OCI-LY7 (cell line): Measurements from ENCODE around the gene PACSIN2. TPM values are rescaled to one million over a fixed set of nuclear protein-coding genes. Genes with fewer than 3 reads are reported as not detected.

Experiments used
- BruUV-seq: library from RNA; stranded (reverse); fragments of 400-500 nt; replicated peaks from 2 replicates; lab custom pipeline; 2021; lab: Mats Ljungman, UMichigan
- CTCF ChIA-PET: fragments of 300-600 bp; sonication (Branson Sonifier 250); formaldehyde crosslinking; loops from one replicate; lab custom pipeline; 2022; ENCODE audit warnings: antibody characterized with exemption; ENCODE audit not compliant: unreplicated experiment; lab: Charles Lee
- POLR2A ChIA-PET: fragments of 300-600 bp; sonication (Branson Sonifier 250); formaldehyde crosslinking; loops from one replicate; lab custom pipeline; 2022; ENCODE audit warnings: antibody characterized with exemption; lab: Charles Lee
- DNase-seq: peaks from one replicate; pipeline ENCODE4 v3.0.0-alpha.2; 2015; ENCODE audit warnings: low spot score
- H2AFZ ChIP-seq: fragments of 200-600 bp; sonication (generic), shearing (Covaris generic); 2 replicates; pipeline ENCODE4 v1.6.1; 2014; ENCODE audit warnings: mild to moderate bottlenecking, antibody characterized with exemption, low read length, moderate library complexity
- H3K27ac ChIP-seq: fragments of 200-600 bp; sonication (generic); 2 replicates; pipeline ENCODE4 v1.5.1; 2014; ENCODE audit warnings: mixed run types, low read depth, mild to moderate bottlenecking, moderate library complexity, low read length, inconsistent platforms; ENCODE audit not compliant: poor library complexity, severe bottlenecking
- H3K36me3 ChIP-seq: fragments of 200-600 bp; sonication (generic); 2 replicates; pipeline ENCODE4 v1.6.1; 2014; ENCODE audit warnings: mild to moderate bottlenecking, antibody characterized with exemption, low read length, moderate library complexity, mixed read lengths; ENCODE audit not compliant: insufficient read depth
- H3K4me1 ChIP-seq: fragments of 200-600 bp; sonication (generic); 2 replicates; pipeline ENCODE4 v1.5.1; 2014; ENCODE audit warnings: mild to moderate bottlenecking, low read length; ENCODE audit not compliant: insufficient read depth, poor library complexity, severe bottlenecking
- H3K4me2 ChIP-seq: fragments of 200-600 bp; sonication (generic); 2 replicates; pipeline ENCODE4 v1.6.1; 2014; ENCODE audit warnings: mild to moderate bottlenecking, low read length
- H3K4me3 ChIP-seq: fragments of 200-600 bp; sonication (generic); 2 replicates; pipeline ENCODE4 v1.5.1; 2014; ENCODE audit warnings: mild to moderate bottlenecking, low read depth, low read length; ENCODE audit not compliant: poor library complexity, severe bottlenecking
- H3K79me2 ChIP-seq: fragments of 200-600 bp; sonication (generic); 2 replicates; pipeline ENCODE4 v1.6.1; 2016; ENCODE audit warnings: low read depth, mild to moderate bottlenecking, low read length, moderate library complexity, mixed read lengths; ENCODE audit not compliant: insufficient read depth
- H3K9me2 ChIP-seq: fragments of 200-600 bp; sonication (generic); 2 replicates; pipeline ENCODE4 v1.6.1; 2016; ENCODE audit warnings: mild to moderate bottlenecking, low read length, mixed read lengths; ENCODE audit not compliant: insufficient read depth
- H3K9me3 ChIP-seq: fragments of 200-600 bp; sonication (generic); 2 replicates; pipeline ENCODE4 v1.6.1; 2014; ENCODE audit warnings: mild to moderate bottlenecking, mixed run types, low read length, mixed read lengths
- H4K20me1 ChIP-seq: fragments of 200-600 bp; sonication (generic); 2 replicates; pipeline ENCODE4 v1.6.1; 2014; ENCODE audit warnings: mild to moderate bottlenecking, antibody characterized with exemption, low read length, moderate library complexity, mixed read lengths; ENCODE audit not compliant: insufficient read depth
- EZH2phosphoT487 ChIP-seq: fragments of 200-600 bp; sonication (generic); IDR thresholded peaks from 2 replicates; pipeline ENCODE4 v1.6.1; 2018; ENCODE audit warnings: low read depth, borderline replicate concordance, mild to moderate bottlenecking, mixed run types, antibody characterized with exemption, low read length, moderate library complexity, mixed read lengths
- intact Hi-C: fragments of 100-400 bp; cut with micrococcal nuclease; formaldehyde crosslinking; loops from one replicate; pipeline ENCODE4 v1.10.0; 2022; ENCODE audit not compliant: unreplicated experiment
- total RNA-seq, 2 experiments: library from RNA; depleted of rRNA in 1 of 2; stranded (reverse); fragments of >200 nt in 1 of 2; shearing (Covaris generic) in 1 of 2; gene quantifications; 2 replicates each; pipeline ENCODE4 v1.2.3, GENCODE V29; 2014 to 2022
- TF ChIP-seq, protein P1 (sequence below): fragments of 200-600 bp; sonication (generic); conservative IDR thresholded peaks from 2 replicates; pipeline ENCODE4 v1.5.1; 2014; ENCODE audit warnings: mild to moderate bottlenecking, antibody characterized with exemption, low read length, moderate library complexity, mixed read lengths

Gene PACSIN2
- total RNA-seq, 2 experiments from 2014 or later: 25.4 to 41.7 TPM

DNA sequence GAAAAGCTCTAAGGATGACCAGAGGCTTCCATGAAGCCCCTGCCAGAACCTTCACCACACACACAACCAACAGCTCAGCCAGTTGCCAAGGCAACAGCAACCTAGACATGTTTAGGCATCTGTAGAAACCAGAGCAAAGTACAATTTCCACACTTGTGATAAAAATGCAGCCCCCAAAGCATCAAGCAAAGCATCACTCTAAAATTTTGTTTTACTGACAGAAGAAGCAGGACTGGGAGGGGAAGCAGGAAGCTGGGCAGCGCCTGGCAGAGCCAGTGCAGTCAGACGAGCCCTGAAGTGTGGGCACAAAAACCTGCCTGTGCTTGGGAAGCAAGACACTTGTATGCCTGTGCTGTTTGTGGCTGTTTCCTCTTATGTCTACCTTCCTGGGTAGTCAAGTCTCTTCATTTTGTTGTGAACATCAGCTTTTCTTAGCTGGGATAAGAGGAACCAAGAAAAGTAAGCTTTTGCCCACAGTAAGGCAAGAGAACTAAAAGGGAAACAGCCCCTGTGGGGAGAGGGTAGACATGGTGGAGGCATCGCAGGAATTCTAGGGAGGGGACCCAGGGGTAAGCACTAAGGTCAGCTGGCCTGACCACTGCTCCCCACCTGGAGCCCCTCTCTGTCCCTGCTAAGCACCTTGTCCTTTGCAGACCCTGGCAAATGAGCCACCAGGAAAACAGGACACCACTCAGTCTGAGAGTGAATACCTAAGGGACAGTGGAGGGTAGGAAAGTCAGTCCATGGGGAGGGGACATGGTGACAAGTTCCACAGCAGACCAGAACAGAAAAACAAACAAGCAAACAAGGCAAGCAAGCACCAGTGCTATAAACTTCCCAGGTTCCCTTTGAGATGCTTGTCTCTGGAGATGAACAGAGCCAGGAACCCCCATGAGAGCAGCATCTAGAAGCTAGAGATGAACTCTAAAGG, 13.4 kb downstream of the PACSIN2 start:
- peak; percentile 15 for DNase-seq
- no TSS peak for BruUV-seq
- Histone ChIP-seq H4K20me1 (0 out of 2 replicates have a peak, but pooled peaks cover 6% of the 10 kb centered on the region), H2AFZ (no peak overlapping the region), H3K79me2 (peaks cover 35% of the 10 kb centered on the region), H3K36me3 (no peaks in the 10 kb centered on the region; the same call in 1 of the 2 replicates), H3K4me1 (peaks cover 15% of the 10 kb centered on the region), H3K9me2 (no peaks in the 10 kb centered on the region), H3K4me2 (no peak overlapping the region), H3K27ac (no peak overlapping the region), H3K9me3 (no peaks in the 10 kb centered on the region), H3K4me3 (no peak overlapping the region)
- CTCF ChIA-PET: no interaction called here
- intact Hi-C loops: no loop called here
- TF ChIP-seq EZH2phosphoT487: no peak
- TF ChIP-seq, protein P1, sequence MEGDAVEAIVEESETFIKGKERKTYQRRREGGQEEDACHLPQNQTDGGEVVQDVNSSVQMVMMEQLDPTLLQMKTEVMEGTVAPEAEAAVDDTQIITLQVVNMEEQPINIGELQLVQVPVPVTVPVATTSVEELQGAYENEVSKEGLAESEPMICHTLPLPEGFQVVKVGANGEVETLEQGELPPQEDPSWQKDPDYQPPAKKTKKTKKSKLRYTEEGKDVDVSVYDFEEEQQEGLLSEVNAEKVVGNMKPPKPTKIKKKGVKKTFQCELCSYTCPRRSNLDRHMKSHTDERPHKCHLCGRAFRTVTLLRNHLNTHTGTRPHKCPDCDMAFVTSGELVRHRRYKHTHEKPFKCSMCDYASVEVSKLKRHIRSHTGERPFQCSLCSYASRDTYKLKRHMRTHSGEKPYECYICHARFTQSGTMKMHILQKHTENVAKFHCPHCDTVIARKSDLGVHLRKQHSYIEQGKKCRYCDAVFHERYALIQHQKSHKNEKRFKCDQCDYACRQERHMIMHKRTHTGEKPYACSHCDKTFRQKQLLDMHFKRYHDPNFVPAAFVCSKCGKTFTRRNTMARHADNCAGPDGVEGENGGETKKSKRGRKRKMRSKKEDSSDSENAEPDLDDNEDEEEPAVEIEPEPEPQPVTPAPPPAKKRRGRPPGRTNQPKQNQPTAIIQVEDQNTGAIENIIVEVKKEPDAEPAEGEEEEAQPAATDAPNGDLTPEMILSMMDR: no peak
- POLR2A ChIA-PET: interaction anchor here (0.6 kb wide), 1 partner anchor 14 kb away, joined by 4 read pairs; the partner anchor contains the start of gene PACSIN2

DNA sequence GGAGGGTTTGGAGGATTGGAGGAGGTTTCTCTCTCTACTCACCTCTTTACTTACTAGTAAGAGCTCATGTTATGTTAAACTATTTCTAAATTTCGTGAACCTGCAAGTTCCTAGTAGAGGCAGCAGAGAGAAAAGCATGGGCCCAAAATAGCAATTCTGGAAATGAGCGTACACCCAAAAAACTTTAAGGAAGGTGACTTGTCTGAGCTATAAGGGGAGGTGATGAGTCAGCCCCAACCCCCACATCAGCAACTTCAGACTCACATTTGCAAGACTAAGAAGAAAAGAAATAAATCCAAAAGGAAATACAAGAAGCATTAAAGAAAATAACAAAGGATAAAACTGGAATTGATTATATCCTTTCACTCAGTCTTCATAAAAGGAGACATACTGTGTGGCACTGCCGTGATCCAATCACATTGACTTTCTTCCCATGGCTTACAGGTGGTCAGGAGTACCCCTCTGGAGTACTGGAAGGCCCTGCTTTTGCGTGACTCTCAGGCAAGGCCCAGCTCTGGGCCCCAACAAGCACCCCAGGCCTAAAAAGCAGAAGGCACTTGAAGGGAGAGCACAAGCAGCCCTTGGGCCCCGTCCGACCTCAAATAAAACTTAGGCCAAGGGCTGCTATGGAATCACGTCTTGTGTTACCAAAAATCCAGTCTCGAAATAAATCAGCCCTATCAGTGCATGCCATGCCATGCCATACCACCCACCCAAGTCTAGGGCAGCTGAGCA, 14.3 kb downstream of the PACSIN2 start:
- POLR2A ChIA-PET: interaction anchor here (0.9 kb wide), 1 partner anchor 13 kb away, joined by 3 read pairs; no protein-coding TSS in a partner anchor

More for the DNA sequence above, 14.3 kb downstream of the PACSIN2 start:
- TF ChIP-seq EZH2phosphoT487: no peak
- TF ChIP-seq, protein P1: no peak
- intact Hi-C loops: no loop called here
- H3K27ac ChIP-seq: no peak overlapping the region
- BruUV-seq: no TSS peak
- H2AFZ ChIP-seq: no peak overlapping the region
- H4K20me1 ChIP-seq: 0 out of 2 replicates have a peak, but pooled peaks cover 6% of the 10 kb centered on the region
- no peaks in the 10 kb centered on the region for H3K9me2 ChIP-seq
- no peak overlapping the region for H3K4me3 ChIP-seq
- no peaks in the 10 kb centered on the region; the same call in 1 of the 2 replicates for H3K36me3 ChIP-seq
- H3K4me1 ChIP-seq: peaks cover 15% of the 10 kb centered on the region
- CTCF ChIA-PET: interaction anchor here (1.7 kb wide), 1 partner anchor 13 kb away, joined by 4 read pairs; no protein-coding TSS in a partner anchor
- DNase-seq: no peak
- H3K79me2 ChIP-seq: peaks cover 35% of the 10 kb centered on the region
- H3K9me3 ChIP-seq: no peaks in the 10 kb centered on the region
- no peak overlapping the region for H3K4me2 ChIP-seq
